ENCODE results near the gene C17orf107.
A peak's percentile ranks its signal among the peaks of the same experiment; 100 is the strongest.

C17orf107 gene

DNA sequence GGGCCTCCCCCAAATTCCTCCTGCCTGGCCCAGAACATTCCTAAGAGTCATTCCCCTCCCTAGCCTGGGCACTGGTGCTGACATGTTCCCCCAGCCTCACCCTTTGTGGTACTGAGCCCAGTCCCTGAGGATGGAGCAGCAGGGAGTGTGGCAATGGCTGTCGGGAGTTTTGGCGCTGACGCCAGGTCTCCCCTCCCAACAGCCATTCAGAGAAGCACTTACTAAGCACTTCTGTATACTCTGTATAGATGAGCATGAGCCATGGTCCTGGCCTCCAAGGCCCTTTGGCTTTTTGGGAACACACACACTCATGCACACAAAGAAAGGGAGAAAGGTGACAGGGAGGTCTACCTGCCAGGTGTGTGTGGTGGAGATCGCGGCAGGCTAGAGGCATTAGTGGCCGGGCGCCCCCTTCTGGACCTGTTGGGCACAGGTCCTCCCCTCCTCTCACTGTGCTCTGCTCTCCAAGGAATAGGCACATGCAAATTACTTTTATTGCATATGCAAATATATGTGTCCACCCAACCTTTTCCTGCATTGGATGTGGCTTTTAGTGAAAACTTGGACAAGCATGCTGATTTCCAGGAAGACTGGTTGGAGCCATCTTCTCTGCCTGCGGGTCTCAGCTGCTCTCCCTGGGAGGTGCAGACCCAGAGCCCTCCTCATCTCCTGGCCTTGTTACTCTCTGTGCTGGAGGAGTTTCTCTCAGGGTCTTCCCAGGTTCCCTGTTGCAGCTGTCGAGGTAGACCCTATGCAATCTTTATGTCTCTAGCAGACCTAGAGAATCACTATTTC is 17.4 kb upstream of the C17orf107 start:
- no peak overlapping the region for H3K4me3 Mint-ChIP-seq
- peaks cover 6% of the 10 kb centered on the region for H3K4me1 Mint-ChIP-seq
- peak overlapping the region in 1 of 3 experiments; percentile 54 for H3K27ac Mint-ChIP-seq
- TF ChIP-seq, protein P1, sequence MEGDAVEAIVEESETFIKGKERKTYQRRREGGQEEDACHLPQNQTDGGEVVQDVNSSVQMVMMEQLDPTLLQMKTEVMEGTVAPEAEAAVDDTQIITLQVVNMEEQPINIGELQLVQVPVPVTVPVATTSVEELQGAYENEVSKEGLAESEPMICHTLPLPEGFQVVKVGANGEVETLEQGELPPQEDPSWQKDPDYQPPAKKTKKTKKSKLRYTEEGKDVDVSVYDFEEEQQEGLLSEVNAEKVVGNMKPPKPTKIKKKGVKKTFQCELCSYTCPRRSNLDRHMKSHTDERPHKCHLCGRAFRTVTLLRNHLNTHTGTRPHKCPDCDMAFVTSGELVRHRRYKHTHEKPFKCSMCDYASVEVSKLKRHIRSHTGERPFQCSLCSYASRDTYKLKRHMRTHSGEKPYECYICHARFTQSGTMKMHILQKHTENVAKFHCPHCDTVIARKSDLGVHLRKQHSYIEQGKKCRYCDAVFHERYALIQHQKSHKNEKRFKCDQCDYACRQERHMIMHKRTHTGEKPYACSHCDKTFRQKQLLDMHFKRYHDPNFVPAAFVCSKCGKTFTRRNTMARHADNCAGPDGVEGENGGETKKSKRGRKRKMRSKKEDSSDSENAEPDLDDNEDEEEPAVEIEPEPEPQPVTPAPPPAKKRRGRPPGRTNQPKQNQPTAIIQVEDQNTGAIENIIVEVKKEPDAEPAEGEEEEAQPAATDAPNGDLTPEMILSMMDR (IDR thresholded peaks at IDR 0.05; ENCODE audit: unreplicated experiment in 3 of 3), result peak; percentile 73 to 80 (median 79)
- no peaks in the 10 kb centered on the region for H3K27me3 Mint-ChIP-seq (ENCODE audit: low read depth)
- peaks cover 30% of the 10 kb centered on the region for H3K36me3 Mint-ChIP-seq (ENCODE audit: low read depth)
- H3K9me3 Mint-ChIP-seq, result no peaks in the 10 kb centered on the region

DNA sequence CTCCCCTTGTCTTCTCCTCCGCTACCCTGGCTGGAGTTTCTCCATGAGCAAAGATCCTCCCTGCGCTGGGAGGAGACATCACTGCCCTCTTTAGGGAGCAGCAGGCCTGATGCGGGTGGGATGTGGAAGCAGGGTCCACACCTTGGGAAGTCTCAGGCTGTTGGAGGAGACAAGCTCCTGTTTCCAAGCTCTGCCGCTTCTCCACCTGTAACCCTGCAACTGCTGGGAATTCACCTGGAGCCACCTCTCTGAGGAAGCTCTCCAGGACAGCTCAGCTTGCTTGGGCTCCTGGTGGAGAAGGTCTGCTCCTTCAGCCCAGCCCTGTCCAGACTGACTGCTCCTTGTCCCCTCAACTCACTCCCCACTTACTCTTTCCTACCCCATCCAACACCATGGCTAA is 14.8 kb upstream of the C17orf107 start:
- Mint-ChIP-seq H3K36me3 (ENCODE audit: low read depth) (peaks cover 30% of the 10 kb centered on the region), H3K27me3 (ENCODE audit: low read depth) (no peaks in the 10 kb centered on the region)

DNA sequence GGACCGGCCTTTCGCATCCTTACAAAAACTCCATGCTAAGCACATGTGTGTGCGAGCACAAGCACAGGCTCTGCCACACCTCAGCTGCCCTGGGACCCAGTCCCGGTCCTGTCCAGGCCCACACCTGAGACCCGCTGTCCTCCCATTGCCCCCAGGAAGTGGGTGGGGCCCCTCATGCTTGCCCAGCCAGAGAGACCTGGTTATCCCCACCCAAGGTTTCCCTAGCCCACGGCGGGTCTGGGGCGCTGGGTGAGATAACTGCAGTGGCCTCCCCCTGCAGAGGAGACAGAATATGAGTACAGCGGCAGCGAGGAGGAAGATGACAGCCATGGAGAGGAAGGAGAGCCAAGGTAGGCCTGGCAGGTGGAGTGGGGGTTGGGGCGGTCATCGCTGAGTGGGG is 12.5 kb upstream of the C17orf107 start:
- peaks cover 4% of the 10 kb centered on the region for H3K4me1 Mint-ChIP-seq
- peaks cover 31% of the 10 kb centered on the region for H3K36me3 Mint-ChIP-seq (ENCODE audit: low read depth)
- TF ChIP-seq, protein P1 (IDR thresholded peaks at IDR 0.05; ENCODE audit: unreplicated experiment in 3 of 3), result no peak
- H3K27ac Mint-ChIP-seq, result no peak overlapping the region
- H3K9me3 Mint-ChIP-seq, result no peaks in the 10 kb centered on the region
- no peaks in the 10 kb centered on the region for H3K27me3 Mint-ChIP-seq (ENCODE audit: low read depth)
- H3K4me3 Mint-ChIP-seq, result no peak overlapping the region

More for the DNA sequence above, 14.8 kb upstream of the C17orf107 start:
- peaks cover 4% of the 10 kb centered on the region for H3K4me1 Mint-ChIP-seq
- no peak overlapping the region for H3K4me3 Mint-ChIP-seq
- H3K27ac Mint-ChIP-seq, result no peak overlapping the region
- no peaks in the 10 kb centered on the region for H3K9me3 Mint-ChIP-seq
- TF ChIP-seq, protein P1 (IDR thresholded peaks at IDR 0.05; ENCODE audit: unreplicated experiment in 3 of 3), result no peak

DNA sequence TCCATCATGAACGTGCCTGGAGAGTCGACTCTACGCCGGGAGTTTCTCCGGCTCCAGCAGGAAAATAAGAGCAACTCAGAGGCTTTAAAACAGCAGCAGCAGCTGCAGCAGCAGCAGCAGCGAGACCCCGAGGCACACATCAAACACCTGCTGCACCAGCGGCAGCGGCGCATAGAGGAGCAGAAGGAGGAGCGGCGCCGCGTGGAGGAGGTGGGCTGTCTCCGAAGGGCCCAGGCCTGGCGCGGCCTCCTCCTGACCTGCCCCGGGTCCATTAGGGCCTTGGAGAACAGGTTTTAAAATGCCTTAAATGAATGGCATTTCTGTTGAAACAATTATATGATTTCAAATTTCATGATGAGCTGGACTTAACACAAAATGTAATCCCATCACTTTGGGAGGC is 11.8 kb upstream of the C17orf107 start:
- H3K27me3 Mint-ChIP-seq (ENCODE audit: low read depth), result no peaks in the 10 kb centered on the region
- H3K4me3 Mint-ChIP-seq, result no peak overlapping the region
- H3K36me3 Mint-ChIP-seq (ENCODE audit: low read depth), result peaks cover 32% of the 10 kb centered on the region
- no peaks in the 10 kb centered on the region for H3K9me3 Mint-ChIP-seq
- TF ChIP-seq, protein P1 (IDR thresholded peaks at IDR 0.05; ENCODE audit: unreplicated experiment in 3 of 3), result no peak
- no peak overlapping the region for H3K27ac Mint-ChIP-seq
- H3K4me1 Mint-ChIP-seq, result peaks cover 4% of the 10 kb centered on the region

DNA sequence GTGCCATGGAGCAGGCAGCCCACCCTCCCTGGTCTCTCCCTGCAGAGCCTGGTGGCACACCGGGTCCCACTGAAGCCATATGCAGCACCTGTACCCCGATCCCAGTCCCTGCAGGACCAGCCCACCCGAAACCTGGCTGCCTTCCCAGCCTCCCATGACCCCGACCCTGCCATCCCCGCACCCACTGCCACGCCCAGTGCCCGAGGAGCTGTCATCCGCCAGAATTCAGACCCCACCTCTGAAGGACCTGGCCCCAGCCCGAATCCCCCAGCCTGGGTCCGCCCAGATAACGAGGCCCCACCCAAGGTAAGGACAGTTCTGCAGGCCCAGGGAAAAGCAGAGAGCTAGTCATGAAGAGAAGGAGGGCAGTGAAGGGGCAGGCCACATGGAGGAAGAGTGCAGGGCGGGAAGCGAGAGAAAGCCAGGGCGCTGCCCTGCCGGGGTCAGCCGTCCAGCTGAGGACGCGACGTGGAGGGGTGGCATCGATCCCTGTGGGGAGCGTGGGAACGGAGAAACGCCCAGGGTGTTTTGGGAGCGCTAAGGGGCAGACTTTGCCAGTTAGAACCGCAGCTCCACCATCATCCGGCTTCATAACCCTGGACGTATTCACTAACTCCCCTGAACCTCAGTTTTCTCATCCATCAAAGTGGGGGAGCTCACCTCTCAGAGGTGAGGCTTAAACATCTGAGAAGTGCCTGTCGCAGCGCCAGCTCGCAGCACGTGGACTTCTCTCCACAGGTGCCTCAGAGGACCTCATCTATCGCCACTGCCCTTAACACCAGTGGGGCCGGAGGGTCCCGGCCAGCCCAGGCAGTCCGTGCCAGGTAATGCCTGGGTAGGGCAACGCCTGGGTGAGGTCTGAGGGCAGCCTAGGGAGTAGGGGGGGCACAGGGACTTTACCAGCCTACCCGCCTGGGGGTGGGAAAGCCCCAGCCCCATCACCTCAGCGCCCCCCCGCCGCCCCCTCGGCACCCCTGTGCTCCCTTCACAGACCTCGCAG is 7.6 kb upstream of the C17orf107 start:
- Mint-ChIP-seq H3K27ac (no peak overlapping the region), H3K36me3 (ENCODE audit: low read depth) (peaks cover 32% of the 10 kb centered on the region), H3K27me3 (ENCODE audit: low read depth) (no peaks in the 10 kb centered on the region), H3K4me1 (peaks cover 4% of the 10 kb centered on the region), H3K9me3 (no peaks in the 10 kb centered on the region), H3K4me3 (no peak overlapping the region)
- TF ChIP-seq, protein P1 (IDR thresholded peaks at IDR 0.05; ENCODE audit: unreplicated experiment in 3 of 3), result no peak

Data from nephron (organoid).